HS-5 (cell line): ENCODE results near the gene BEST4.
A peak's percentile ranks its signal among the peaks of the same experiment; 100 is the strongest.
"Not testable (repeated sequence)": the region's sequence is repeated elsewhere in the genome, so short reads cannot be mapped to it uniquely, and the experiment has no call there.

ENCODE experiments used
- DNase-seq: peaks from one replicate; pipeline ENCODE4 v3.0.0-alpha.2; 2012; ENCODE audit warnings: low read depth

The BEST4 gene

GRCh38 chr1:44802306-44803061 lies 14.5 kb upstream of the BEST4 start:
- no peak for DNase-seq

GRCh38 chr1:44801491-44802305 lies 13.7 kb upstream of the BEST4 start:
- DNase-seq = no peak

- peak; percentile 92 for DNase-seq
Observed at GRCh38 chr1:44799770-44800584, 12.0 kb upstream of the BEST4 start, which contains the start of gene PLK3. PLK3 (plus strand) TSS chr1:44800377; CDS start chr1:44800464, 87 bp downstream.

GRCh38 chr1:44798481-44799365 lies 10.8 kb upstream of the BEST4 start:
- no peak for DNase-seq

GRCh38 chr1:44797886-44798285 lies 9.9 kb upstream of the BEST4 start:
- DNase-seq = not testable (repeated sequence)

GRCh38 chr1:44792736-44793502 lies 4.9 kb upstream of the BEST4 start:
- DNase-seq = no peak

- DNase-seq = no peak
Observed at GRCh38 chr1:44790968-44791801, 3.2 kb upstream of the BEST4 start.

GRCh38 chr1:44787506-44787905 lies 464 bp downstream of the BEST4 start:
- DNase-seq = no peak

- no peak for DNase-seq
Observed at GRCh38 chr1:44786841-44787426, 1.0 kb downstream of the BEST4 start.

- DNase-seq = no peak
Observed at GRCh38 chr1:44786138-44786840, 1.7 kb downstream of the BEST4 start.

GRCh38 chr1:44785501-44786137 lies 2.4 kb downstream of the BEST4 start:
- no peak for DNase-seq

GRCh38 chr1:44785029-44785380 lies 3.0 kb downstream of the BEST4 start:
- no peak for DNase-seq

GRCh38 chr1:44784094-44785028 lies 3.6 kb downstream of the BEST4 start:
- no peak for DNase-seq

GRCh38 chr1:44783697-44784093 lies 4.3 kb downstream of the BEST4 start:
- no peak for DNase-seq

GRCh38 chr1:44780583-44781121 lies 7.3 kb downstream of the BEST4 start:
- DNase-seq = no peak

- no peak for DNase-seq
Observed at GRCh38 chr1:44778705-44779576, 9.0 kb downstream of the BEST4 start.
